CD4-positive, alpha-beta T cell (primary cell): ENCODE data around the gene RPTOR. TPM values are rescaled to one million over a fixed set of nuclear protein-coding genes. Genes with fewer than 3 reads are reported as not detected.

Source experiments
- ATAC-seq: fragments of 200-7000 bp; cut with Tn5 transposase; one replicate; pipeline ENCODE4 v1.10.0; 2022; ENCODE audit warnings: mild to moderate bottlenecking; ENCODE audit not compliant: poor library complexity
- CTCF ChIA-PET: fragments of 350-600 bp; sonication (Branson Sonifier 250); formaldehyde crosslinking; loops from one replicate; lab custom pipeline; 2021; ENCODE audit warnings: antibody characterized with exemption, inconsistent platforms; lab: Charles Lee
- POLR2A ChIA-PET: fragments of 350-600 bp; sonication (Branson Sonifier 250); formaldehyde crosslinking; loops from one replicate; lab custom pipeline; 2021; ENCODE audit warnings: antibody characterized with exemption, inconsistent platforms; lab: Charles Lee
- DNase-seq, 14 experiments: peaks; one replicate each; pipeline ENCODE4 v3.0.0-alpha.2; 2013 to 2020; ENCODE audit warnings: mixed read lengths in 2 of 14
- H3K27ac ChIP-seq, 2 donors: one replicate each; pipeline versions ENCODE4 v1.5.1 to v1.7.0; 2013; ENCODE audit warnings: low read length in 2 of 2, low read depth in 1 of 2, mild to moderate bottlenecking in 1 of 2
- H3K27me3 ChIP-seq, 2 experiments: 1 replicate in 1 of 2; 2 replicates in 1 of 2; pipeline versions ENCODE4 v1.6.1 to v1.7.0; 2013; ENCODE audit warnings: low read length in 2 of 2, control low read depth in 1 of 2, mild to moderate bottlenecking in 1 of 2, moderate library complexity in 1 of 2; ENCODE audit not compliant: insufficient read depth in 2 of 2, control insufficient read depth in 1 of 2
- H3K36me3 ChIP-seq: one replicate; pipeline ENCODE4 v1.6.1; 2013; ENCODE audit warnings: low read length, control low read depth; ENCODE audit not compliant: insufficient read depth
- H3K4me1 ChIP-seq: one replicate; pipeline ENCODE4 v1.6.1; 2013; ENCODE audit warnings: low read length, control low read depth; ENCODE audit not compliant: insufficient read depth
- H3K4me3 ChIP-seq: one replicate; pipeline ENCODE4 v1.5.1; 2013; ENCODE audit warnings: mild to moderate bottlenecking, low read length, moderate library complexity
- H3K9me3 ChIP-seq, 2 experiments: 1 replicate in 1 of 2; 2 replicates in 1 of 2; pipeline versions ENCODE4 v1.6.1 to v1.7.0; 2013; ENCODE audit warnings: low read length in 2 of 2, mild to moderate bottlenecking in 2 of 2, control low read depth in 1 of 2, moderate library complexity in 1 of 2; ENCODE audit not compliant: control insufficient read depth in 1 of 2, insufficient read depth in 1 of 2
- H3K27ac Mint-ChIP-seq: one replicate; pipeline ENCODE4 v1.8.0; 2020; ENCODE audit warnings: mixed read lengths
- H3K27me3 Mint-ChIP-seq: one replicate; pipeline ENCODE4 v1.8.0; 2021; ENCODE audit warnings: mixed read lengths
- H3K36me3 Mint-ChIP-seq: one replicate; pipeline ENCODE4 v1.8.0; 2021; ENCODE audit warnings: low read depth, mixed read lengths
- H3K4me1 Mint-ChIP-seq: one replicate; pipeline ENCODE4 v1.8.0; 2021; ENCODE audit warnings: low read depth, mixed read lengths
- H3K4me3 Mint-ChIP-seq: one replicate; pipeline ENCODE4 v1.8.0; 2020; ENCODE audit warnings: mild to moderate bottlenecking, mixed read lengths
- H3K9me3 Mint-ChIP-seq: one replicate; pipeline ENCODE4 v1.8.0; 2020; ENCODE audit warnings: mixed read lengths
- CTCF ChIP-seq: fragments of 200-600 bp; IDR thresholded peaks from one replicate; pipeline ENCODE4 v1.8.0; 2022; ENCODE audit warnings: antibody characterized with exemption, mild to moderate bottlenecking
- intact Hi-C, 2 experiments: fragments of 100-400 bp; cut with DNase I in 1 of 2; cut with micrococcal nuclease in 1 of 2; formaldehyde crosslinking; loops; one replicate each; pipeline versions ENCODE4 v1.15.1 to v1.9.0; 2023 to 2025; cut with DNase I, micrococcal nuclease
- total RNA-seq, 174 experiments: library from RNA in 2 of 174; stranded (reverse) in 2 of 174; gene quantifications; one replicate each; pipeline ENCODE4 v1.2.3 and lab custom pipeline; 2021 to 2026

The RPTOR gene
- total RNA-seq, 2 experiments from 2014 or later, result 45.0 to 47.1 TPM

GRCh38 chr17:80913928-80914821 is 369.5 kb downstream of the RPTOR start:
- H3K27ac Mint-ChIP-seq, result no peak overlapping the region
- ChIA-PET CTCF (no interaction called here), POLR2A (no interaction called here)
- no peaks in the 10 kb centered on the region for H3K27me3 Mint-ChIP-seq
- Histone ChIP-seq H3K4me1 (no peaks in the 10 kb centered on the region), H3K36me3 (peaks cover 39% of the 10 kb centered on the region), H3K4me3 (no peak overlapping the region), H3K9me3 (peaks cover 0 to 10% of the 10 kb centered on the region in 2 experiments), H3K27ac (no peak overlapping the region), H3K27me3 (no peaks in the 10 kb centered on the region)
- H3K4me1 Mint-ChIP-seq, result no peaks in the 10 kb centered on the region
- intact Hi-C loops, result no loop called here
- no peaks in the 10 kb centered on the region for H3K9me3 Mint-ChIP-seq
- H3K36me3 Mint-ChIP-seq, result peaks cover 54% of the 10 kb centered on the region
- no peak overlapping the region for H3K4me3 Mint-ChIP-seq
- no peak for TF ChIP-seq CTCF
- DNase-seq (no peak), ATAC-seq (no peak)

- CTCF ChIA-PET, result no interaction called here
- peaks cover 41% of the 10 kb centered on the region for H3K36me3 ChIP-seq
- peaks cover 0 to 10% of the 10 kb centered on the region in 2 experiments for H3K9me3 ChIP-seq
- H3K27ac Mint-ChIP-seq, result no peak overlapping the region
- no peak for TF ChIP-seq CTCF
- H3K36me3 Mint-ChIP-seq, result peaks cover 47% of the 10 kb centered on the region
- ATAC-seq (no peak), DNase-seq (no peak)
- no peaks in the 10 kb centered on the region for H3K4me1 ChIP-seq
- no peaks in the 10 kb centered on the region for H3K27me3 ChIP-seq
- no peak overlapping the region for H3K4me3 Mint-ChIP-seq
- H3K4me3 ChIP-seq, result no peak overlapping the region
- POLR2A ChIA-PET, result no interaction called here
- intact Hi-C loops, result no loop called here
- no peaks in the 10 kb centered on the region for H3K9me3 Mint-ChIP-seq
- H3K27ac ChIP-seq, result no peak overlapping the region
- no peaks in the 10 kb centered on the region for H3K4me1 Mint-ChIP-seq
- no peaks in the 10 kb centered on the region for H3K27me3 Mint-ChIP-seq
Observed at GRCh38 chr17:80916246-80916645, 371.6 kb downstream of the RPTOR start.

GRCh38 chr17:80917716-80918560 is 373.3 kb downstream of the RPTOR start:
- ChIA-PET CTCF (interaction anchor here (0.5 kb wide), 1 partner anchor 290 kb away, joined by 4 read pairs; no protein-coding TSS in a partner anchor), POLR2A (no interaction called here)
- no peak for TF ChIP-seq CTCF
- Mint-ChIP-seq H3K27ac (no peak overlapping the region), H3K9me3 (no peaks in the 10 kb centered on the region), H3K4me1 (no peaks in the 10 kb centered on the region), H3K4me3 (no peak overlapping the region), H3K36me3 (peaks cover 34% of the 10 kb centered on the region), H3K27me3 (no peaks in the 10 kb centered on the region)
- ATAC-seq, result no peak
- peaks cover 36% of the 10 kb centered on the region for H3K36me3 ChIP-seq
- intact Hi-C loops, result no loop called here
- no peak overlapping the region for H3K27ac ChIP-seq
- H3K9me3 ChIP-seq, result peaks cover 0 to 10% of the 10 kb centered on the region in 2 experiments
- no peaks in the 10 kb centered on the region for H3K4me1 ChIP-seq
- no peak for DNase-seq
- H3K4me3 ChIP-seq, result no peak overlapping the region
- H3K27me3 ChIP-seq, result no peaks in the 10 kb centered on the region
